Neural cell (in vitro differentiated cells): ENCODE data around the gene CEMIP2. TPM values are rescaled to one million over a fixed set of nuclear protein-coding genes. Genes with fewer than 3 reads are reported as not detected.

Source experiments
- H2AFZ ChIP-seq: fragments of 200-600, 300-800 bp; sonication (generic), shearing (Covaris generic); 2 replicates; pipeline ENCODE4 v1.6.0; 2014; ENCODE audit warnings: low read depth, mild to moderate bottlenecking, antibody characterized with exemption, low read length, moderate library complexity
- H3F3A ChIP-seq: fragments of 200-600 bp; shearing (Covaris generic); 2 replicates; pipeline ENCODE4 v1.6.1; 2016; ENCODE audit warnings: mild to moderate bottlenecking, moderate library complexity, mixed read lengths, antibody characterized with exemption, low read length; ENCODE audit not compliant: insufficient read depth, poor library complexity, severe bottlenecking
- H3K27ac ChIP-seq: fragments of 200-600, 300-800 bp; sonication (generic), shearing (Covaris generic); 2 replicates; pipeline ENCODE4 v1.5.1; 2014; ENCODE audit warnings: mild to moderate bottlenecking, low read length, moderate library complexity
- H3K27me3 ChIP-seq: fragments of 300-800, 200-600 bp; sonication (generic), shearing (Covaris generic); 2 replicates; pipeline ENCODE4 v1.6.0; 2014; ENCODE audit warnings: mild to moderate bottlenecking, low read depth, low read length, moderate library complexity; ENCODE audit not compliant: insufficient read depth
- H3K36me3 ChIP-seq: fragments of 300-800, 200-600 bp; sonication (generic), shearing (Covaris generic); 2 replicates; pipeline ENCODE4 v1.5.1; 2014; ENCODE audit warnings: mild to moderate bottlenecking, antibody characterized with exemption, low read length, moderate library complexity; ENCODE audit not compliant: insufficient read depth
- H3K4me2 ChIP-seq: fragments of 300-800, 200-600 bp; sonication (generic), shearing (Covaris generic); 2 replicates; pipeline ENCODE4 v1.6.0; 2014; ENCODE audit warnings: mild to moderate bottlenecking, low read length
- H3K4me3 ChIP-seq: fragments of 300-800, 200-600 bp; sonication (generic), shearing (Covaris generic); 2 replicates; pipeline ENCODE4 v1.5.1; 2014; ENCODE audit warnings: mild to moderate bottlenecking, low read length, moderate library complexity
- H3K79me2 ChIP-seq: fragments of 200-600 bp; shearing (Covaris generic); replicated peaks from 2 replicates; pipeline ENCODE4 v1.6.0; 2014; ENCODE audit warnings: mild to moderate bottlenecking, low read length, moderate library complexity; ENCODE audit not compliant: insufficient read depth
- H3K9ac ChIP-seq: fragments of 300-800, 200-600 bp; sonication (generic), shearing (Covaris generic); 2 replicates; pipeline ENCODE4 v1.6.1; 2016; ENCODE audit warnings: mild to moderate bottlenecking, low read length, mixed read lengths
- H3K9me2 ChIP-seq: fragments of 200-600 bp; shearing (Covaris generic); 2 replicates; pipeline ENCODE4 v1.6.1; 2016; ENCODE audit warnings: mild to moderate bottlenecking, low read length, mixed read lengths; ENCODE audit not compliant: insufficient read depth
- H3K9me3 ChIP-seq: fragments of 200-600, 300-800 bp; sonication (generic), shearing (Covaris generic); 2 replicates; pipeline ENCODE4 v1.6.1; 2016; ENCODE audit warnings: mild to moderate bottlenecking, mixed run types, low read length, moderate library complexity, mixed read lengths
- H4K20me1 ChIP-seq: fragments of 200-600 bp; shearing (Covaris generic); 2 replicates; pipeline ENCODE4 v1.6.1; 2016; ENCODE audit warnings: mild to moderate bottlenecking, mixed run types; ENCODE audit not compliant: insufficient read depth
- EP300 ChIP-seq: fragments of 450-650 bp; conservative IDR thresholded peaks from 2 replicates; pipeline ENCODE4 v1.6.1; 2014; ENCODE audit warnings: antibody characterized with exemption, mild to moderate bottlenecking, moderate library complexity; ENCODE audit not compliant: poor library complexity, severe bottlenecking
- EZH2 ChIP-seq: fragments of 200-600, 300-800 bp; shearing (Covaris generic), sonication (generic); IDR thresholded peaks from 2 replicates; pipeline ENCODE4 v1.6.1; 2014; ENCODE audit warnings: antibody characterized with exemption, low read length, borderline replicate concordance, mild to moderate bottlenecking; ENCODE audit not compliant: insufficient read depth, poor library complexity, severe bottlenecking
- MXI1 ChIP-seq: fragments of 450-650 bp; conservative IDR thresholded peaks from 2 replicates; pipeline ENCODE4 v1.6.1; 2014; ENCODE audit warnings: antibody characterized with exemption, mild to moderate bottlenecking; ENCODE audit not compliant: poor library complexity, severe bottlenecking
- POLR2AphosphoS5 ChIP-seq: IDR thresholded peaks from 2 replicates; pipeline ENCODE4 v1.6.1; 2012
- RAD21 ChIP-seq: fragments of 450-650 bp; conservative IDR thresholded peaks from 2 replicates; pipeline ENCODE4 v1.6.1; 2014; ENCODE audit warnings: antibody characterized with exemption, mild to moderate bottlenecking, moderate library complexity
- REST ChIP-seq: IDR thresholded peaks from 2 replicates; pipeline ENCODE4 v1.6.1; 2012; ENCODE audit warnings: borderline replicate concordance
- SMC3 ChIP-seq: fragments of 450-650 bp; conservative IDR thresholded peaks from 2 replicates; pipeline ENCODE4 v1.6.1; 2014; ENCODE audit warnings: antibody characterized with exemption, mild to moderate bottlenecking, moderate library complexity; ENCODE audit not compliant: poor library complexity
- TAF1 ChIP-seq: IDR thresholded peaks from 2 replicates; pipeline ENCODE4 v1.6.1; 2012; ENCODE audit warnings: low read depth
- polyA plus RNA-seq: library from polyadenylated mRNA; depleted of rRNA; stranded (reverse); fragments of >200 nt; gene quantifications from 2 replicates; pipeline ENCODE4 v1.2.3, GENCODE V29; 2014
- TF ChIP-seq, protein P1 (sequence below): fragments of 450-650 bp; IDR thresholded peaks from 2 replicates; pipeline ENCODE4 v1.5.1; 2014; ENCODE audit warnings: antibody characterized with exemption, mild to moderate bottlenecking, moderate library complexity; ENCODE audit not compliant: poor library complexity, severe bottlenecking

Gene CEMIP2
- polyA plus RNA-seq, 1 donor from 2014 or later, result 11.3 TPM

GRCh38 chr9:71755869-71756268 is 12.4 kb downstream of the CEMIP2 start:
- Histone ChIP-seq H3F3A (no peaks in the 10 kb centered on the region), H3K9me2 (no peaks in the 10 kb centered on the region), H2AFZ (no peak overlapping the region), H4K20me1 (no peaks in the 10 kb centered on the region), H3K4me2 (no peak overlapping the region), H3K9me3 (no peaks in the 10 kb centered on the region), H3K27me3 (no peaks in the 10 kb centered on the region), H3K9ac (no peak overlapping the region), H3K36me3 (no peaks in the 10 kb centered on the region), H3K27ac (no peak overlapping the region), H3K4me3 (no peak overlapping the region), H3K79me2 (peaks cover 73% of the 10 kb centered on the region)
- TF ChIP-seq REST (no peak), POLR2AphosphoS5 (no peak), MXI1 (no peak), SMC3 (no peak), EP300 (no peak), TAF1 (no peak), RAD21 (no peak), EZH2 (no peak)
- TF ChIP-seq, protein P1, sequence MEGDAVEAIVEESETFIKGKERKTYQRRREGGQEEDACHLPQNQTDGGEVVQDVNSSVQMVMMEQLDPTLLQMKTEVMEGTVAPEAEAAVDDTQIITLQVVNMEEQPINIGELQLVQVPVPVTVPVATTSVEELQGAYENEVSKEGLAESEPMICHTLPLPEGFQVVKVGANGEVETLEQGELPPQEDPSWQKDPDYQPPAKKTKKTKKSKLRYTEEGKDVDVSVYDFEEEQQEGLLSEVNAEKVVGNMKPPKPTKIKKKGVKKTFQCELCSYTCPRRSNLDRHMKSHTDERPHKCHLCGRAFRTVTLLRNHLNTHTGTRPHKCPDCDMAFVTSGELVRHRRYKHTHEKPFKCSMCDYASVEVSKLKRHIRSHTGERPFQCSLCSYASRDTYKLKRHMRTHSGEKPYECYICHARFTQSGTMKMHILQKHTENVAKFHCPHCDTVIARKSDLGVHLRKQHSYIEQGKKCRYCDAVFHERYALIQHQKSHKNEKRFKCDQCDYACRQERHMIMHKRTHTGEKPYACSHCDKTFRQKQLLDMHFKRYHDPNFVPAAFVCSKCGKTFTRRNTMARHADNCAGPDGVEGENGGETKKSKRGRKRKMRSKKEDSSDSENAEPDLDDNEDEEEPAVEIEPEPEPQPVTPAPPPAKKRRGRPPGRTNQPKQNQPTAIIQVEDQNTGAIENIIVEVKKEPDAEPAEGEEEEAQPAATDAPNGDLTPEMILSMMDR, result no peak

DNA sequence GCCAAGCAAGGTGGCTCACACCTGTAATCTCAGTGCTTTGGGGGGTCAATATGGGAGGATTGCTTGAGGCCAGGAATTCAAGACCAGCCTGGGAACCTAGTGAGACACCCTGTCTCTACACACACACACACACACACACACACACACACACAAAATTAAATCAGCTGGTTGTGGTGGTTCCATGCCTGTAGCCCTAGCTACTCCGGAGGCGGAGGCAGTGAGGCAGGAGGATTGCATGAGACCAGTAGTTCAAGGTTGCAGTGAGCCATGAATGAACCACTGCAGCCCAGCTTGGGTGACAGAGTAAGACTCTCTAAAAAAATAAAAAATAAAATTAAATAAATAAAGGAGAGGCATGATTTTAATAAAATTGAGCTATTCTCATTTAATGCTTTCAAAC is 13.1 kb downstream of the CEMIP2 start:
- Histone ChIP-seq H3K79me2 (peaks cover 73% of the 10 kb centered on the region), H3K27ac (no peak overlapping the region), H3K9ac (no peak overlapping the region), H3K27me3 (no peaks in the 10 kb centered on the region), H3K36me3 (no peaks in the 10 kb centered on the region), H3K9me2 (no peaks in the 10 kb centered on the region), H3K4me2 (no peak overlapping the region), H3K4me3 (no peak overlapping the region), H3F3A (no peaks in the 10 kb centered on the region), H2AFZ (no peak overlapping the region), H3K9me3 (no peaks in the 10 kb centered on the region), H4K20me1 (no peaks in the 10 kb centered on the region)
- TF ChIP-seq SMC3 (no peak), EZH2 (no peak), EP300 (no peak), TAF1 (no peak), MXI1 (no peak), REST (no peak), POLR2AphosphoS5 (no peak), RAD21 (no peak)
- TF ChIP-seq, protein P1, result no peak
